Endodermal cell (in vitro differentiated cells): ENCODE measurements around the gene GALK1. TPM values are rescaled to one million over a fixed set of nuclear protein-coding genes. Genes with fewer than 3 reads are reported as not detected.

Source experiments
- DNase-seq: peaks from one replicate; pipeline ENCODE4 v3.0.0-alpha.2; 2017
- H3K27ac ChIP-seq: 2 replicates; pipeline ENCODE4 v1.5.1; 2013; ENCODE audit warnings: mild to moderate bottlenecking, low read depth, low read length, moderate library complexity
- H3K27me3 ChIP-seq: 2 replicates; pipeline ENCODE4 v1.6.1; 2013; ENCODE audit warnings: mild to moderate bottlenecking, low read length, moderate library complexity; ENCODE audit not compliant: insufficient read depth, control insufficient read depth, poor library complexity, severe bottlenecking
- H3K36me3 ChIP-seq: 2 replicates; pipeline ENCODE4 v1.7.0; 2013; ENCODE audit warnings: mild to moderate bottlenecking, low read length, moderate library complexity; ENCODE audit not compliant: control insufficient read depth, insufficient read depth
- H3K4me1 ChIP-seq: one replicate; pipeline ENCODE4 v1.7.0; 2013; ENCODE audit warnings: low read length; ENCODE audit not compliant: control insufficient read depth, insufficient read depth
- H3K4me3 ChIP-seq: 2 replicates; pipeline ENCODE4 v1.5.1; 2013; ENCODE audit warnings: mild to moderate bottlenecking, low read length, moderate library complexity
- H3K9ac ChIP-seq: 2 replicates; pipeline ENCODE4 v1.6.1; 2013; ENCODE audit warnings: mild to moderate bottlenecking, low read length, moderate library complexity; ENCODE audit not compliant: poor library complexity, severe bottlenecking; ENCODE audit errors: extremely low read depth
- H3K9me3 ChIP-seq: 2 replicates; pipeline ENCODE4 v1.6.1; 2013; ENCODE audit warnings: mild to moderate bottlenecking, low read length, moderate library complexity; ENCODE audit not compliant: control insufficient read depth
- H3K27ac Mint-ChIP-seq: 2 replicates; pipeline ENCODE4 v1.8.0; 2020; ENCODE audit warnings: mixed read lengths
- H3K27me3 Mint-ChIP-seq: 2 replicates; pipeline ENCODE4 v1.8.0; 2021; ENCODE audit warnings: mild to moderate bottlenecking, mixed read lengths; ENCODE audit not compliant: insufficient read depth
- H3K36me3 Mint-ChIP-seq: 2 replicates; pipeline ENCODE4 v1.8.0; 2020; ENCODE audit warnings: low read depth, mixed read lengths
- H3K4me1 Mint-ChIP-seq: 2 replicates; pipeline ENCODE4 v1.8.0; 2020; ENCODE audit warnings: mixed read lengths
- H3K4me3 Mint-ChIP-seq: 2 replicates; pipeline ENCODE4 v1.8.0; 2020; ENCODE audit warnings: mild to moderate bottlenecking, moderate library complexity, mixed read lengths
- H3K9me3 Mint-ChIP-seq: 2 replicates; pipeline ENCODE4 v1.8.0; 2020; ENCODE audit warnings: mild to moderate bottlenecking, mixed read lengths
- WGBS, 2 experiments: methylation state at CpG; one replicate each; pipeline versions ENCODE4 v1.1.5 to v1.1.7; 2013; ENCODE audit warnings: missing lambda C conversion rate in 2 of 2, mixed read lengths in 1 of 2; ENCODE audit not compliant: insufficient coverage in 1 of 2, insufficient read length in 1 of 2; 5-methylcytosine and 5-hydroxymethylcytosine counted together
- total RNA-seq, 2 donors: library from RNA; stranded (reverse); fragmentation: NEBNext Ultra II Directional in 1 of 2; extraction: Animal tissue kit (Norgen Biotek cat#: 25700) in 1 of 2; gene quantifications; 2 replicates in 1 of 2; 3 replicates in 1 of 2; pipeline ENCODE4 v1.2.1, GENCODE V29; 2021
- TF ChIP-seq, protein P1 (sequence below): fragments of 200-600 bp; sonication (generic); conservative IDR thresholded peaks from 2 replicates; pipeline ENCODE4 v1.5.0; 2021; ENCODE audit warnings: antibody characterized with exemption, mild to moderate bottlenecking

GALK1 gene
- total RNA-seq, 2 donors from 2014 or later, result 26.7 to 33.2 TPM

DNA sequence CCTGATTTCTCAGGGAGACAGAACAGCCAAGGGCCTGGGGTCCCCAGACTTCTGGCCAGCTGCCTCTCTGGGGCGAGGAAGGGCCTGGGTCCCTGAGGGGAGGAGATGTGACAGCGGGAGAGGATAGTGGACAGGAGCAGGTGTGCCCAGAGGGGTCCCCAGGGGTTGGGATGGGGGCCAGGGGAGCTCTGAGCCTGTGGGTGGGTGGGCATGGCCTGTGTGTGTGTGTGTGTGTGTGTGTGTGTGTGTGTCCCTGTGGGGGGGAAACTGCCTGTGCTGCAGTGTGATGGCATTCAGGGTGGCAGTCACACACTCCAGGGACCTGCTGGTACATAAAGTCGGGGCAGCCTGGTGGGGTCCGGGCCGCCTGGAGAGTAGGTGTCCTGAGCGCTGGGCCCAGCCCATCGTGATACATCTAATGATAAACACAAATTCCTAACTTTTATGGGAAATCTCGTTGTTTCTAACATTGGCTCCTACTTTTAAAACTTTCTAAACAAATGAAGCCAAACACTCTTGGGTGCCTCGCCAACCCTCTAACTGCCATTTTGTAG lies 42.4 kb downstream of the GALK1 start:
- H3K27ac ChIP-seq, result no peak overlapping the region
- H3K4me3 Mint-ChIP-seq, result no peak overlapping the region
- H3K4me1 ChIP-seq, result no peaks in the 10 kb centered on the region

DNA sequence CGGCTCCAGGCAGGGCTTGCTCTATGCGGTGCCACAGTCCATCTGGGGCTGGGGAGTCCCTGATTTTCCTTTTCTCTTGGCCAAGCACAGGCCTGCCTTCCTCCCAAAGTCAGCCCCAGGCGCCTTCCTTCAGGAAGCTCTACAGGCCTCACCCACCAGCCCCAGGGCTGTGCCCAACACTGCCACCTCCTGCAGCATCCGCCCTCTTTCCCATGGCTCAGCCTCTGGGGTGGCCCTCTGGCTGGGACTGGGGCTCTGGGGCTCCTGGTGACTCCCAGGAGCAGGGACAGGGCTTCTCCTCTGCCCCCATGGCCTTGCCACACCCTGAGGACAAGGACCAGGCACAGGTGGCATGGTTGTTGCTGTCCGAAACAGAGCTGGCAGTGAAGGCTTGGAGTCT lies 42.9 kb downstream of the GALK1 start:
- Histone ChIP-seq H3K4me3 (no peak overlapping the region), H3K4me1 (no peaks in the 10 kb centered on the region), H3K9me3 (no peaks in the 10 kb centered on the region), H3K27me3 (peaks cover 39% of the 10 kb centered on the region), H3K36me3 (no peaks in the 10 kb centered on the region), H3K27ac (no peak overlapping the region), H3K9ac (no peak overlapping the region)
- H3K27ac Mint-ChIP-seq, result no peak overlapping the region
- peaks cover 40% of the 10 kb centered on the region for H3K27me3 Mint-ChIP-seq
- no peaks in the 10 kb centered on the region for H3K36me3 Mint-ChIP-seq
- TF ChIP-seq, protein P1, sequence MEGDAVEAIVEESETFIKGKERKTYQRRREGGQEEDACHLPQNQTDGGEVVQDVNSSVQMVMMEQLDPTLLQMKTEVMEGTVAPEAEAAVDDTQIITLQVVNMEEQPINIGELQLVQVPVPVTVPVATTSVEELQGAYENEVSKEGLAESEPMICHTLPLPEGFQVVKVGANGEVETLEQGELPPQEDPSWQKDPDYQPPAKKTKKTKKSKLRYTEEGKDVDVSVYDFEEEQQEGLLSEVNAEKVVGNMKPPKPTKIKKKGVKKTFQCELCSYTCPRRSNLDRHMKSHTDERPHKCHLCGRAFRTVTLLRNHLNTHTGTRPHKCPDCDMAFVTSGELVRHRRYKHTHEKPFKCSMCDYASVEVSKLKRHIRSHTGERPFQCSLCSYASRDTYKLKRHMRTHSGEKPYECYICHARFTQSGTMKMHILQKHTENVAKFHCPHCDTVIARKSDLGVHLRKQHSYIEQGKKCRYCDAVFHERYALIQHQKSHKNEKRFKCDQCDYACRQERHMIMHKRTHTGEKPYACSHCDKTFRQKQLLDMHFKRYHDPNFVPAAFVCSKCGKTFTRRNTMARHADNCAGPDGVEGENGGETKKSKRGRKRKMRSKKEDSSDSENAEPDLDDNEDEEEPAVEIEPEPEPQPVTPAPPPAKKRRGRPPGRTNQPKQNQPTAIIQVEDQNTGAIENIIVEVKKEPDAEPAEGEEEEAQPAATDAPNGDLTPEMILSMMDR, result no peak
- 94 to 100% methylated on average over 3 to 5 of the region's 5 CpGs for WGBS, 2 experiments
- H3K4me3 Mint-ChIP-seq, result peak overlapping the region; percentile 37
- peaks cover 2% of the 10 kb centered on the region for H3K4me1 Mint-ChIP-seq
- no peaks in the 10 kb centered on the region for H3K9me3 Mint-ChIP-seq
- DNase-seq, result no peak

More for the DNA sequence above, 42.4 kb downstream of the GALK1 start:
- H3K36me3 ChIP-seq, result no peaks in the 10 kb centered on the region
- Mint-ChIP-seq H3K27me3 (peaks cover 38% of the 10 kb centered on the region), H3K27ac (no peak overlapping the region), H3K36me3 (no peaks in the 10 kb centered on the region), H3K4me1 (peaks cover 2% of the 10 kb centered on the region), H3K9me3 (no peaks in the 10 kb centered on the region)
- DNase-seq, result no peak
- TF ChIP-seq, protein P1, result no peak
- H3K4me3 ChIP-seq, result no peak overlapping the region
- WGBS, 2 experiments, result 96 to 97% methylated on average over 7 to 9 of the region's 9 CpGs
- H3K9me3 ChIP-seq, result no peaks in the 10 kb centered on the region
- H3K27me3 ChIP-seq, result peaks cover 39% of the 10 kb centered on the region
- H3K9ac ChIP-seq, result no peak overlapping the region

DNA sequence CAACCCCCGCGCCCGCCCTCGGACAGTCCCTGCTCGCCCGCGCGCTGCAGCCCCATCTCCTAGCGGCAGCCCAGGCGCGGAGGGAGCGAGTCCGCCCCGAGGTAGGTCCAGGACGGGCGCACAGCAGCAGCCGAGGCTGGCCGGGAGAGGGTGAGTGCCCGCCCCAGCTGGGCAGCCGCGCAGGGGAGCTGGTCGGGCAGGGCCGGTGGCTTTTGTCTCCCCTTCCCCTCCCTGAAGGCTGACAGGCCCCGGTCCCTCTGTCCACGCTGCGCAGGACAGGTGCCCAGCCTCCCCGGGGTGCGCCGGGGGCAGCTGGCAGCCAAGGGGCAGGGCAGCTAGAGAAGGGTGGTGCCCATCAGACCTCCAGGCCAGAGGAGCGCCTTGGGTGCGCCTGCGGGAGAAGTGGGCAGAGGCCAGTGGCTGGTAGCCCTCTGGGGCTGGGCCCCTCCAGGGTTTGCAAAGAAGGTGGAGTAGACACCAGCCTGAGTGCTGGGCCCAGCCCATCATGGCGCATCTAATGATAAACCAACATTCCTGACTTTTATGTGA lies 43.5 kb downstream of the GALK1 start:
- H3K4me3 ChIP-seq, result no peak overlapping the region
- no peaks in the 10 kb centered on the region for H3K4me1 ChIP-seq
- no peak overlapping the region for H3K9ac ChIP-seq
- Mint-ChIP-seq H3K36me3 (no peaks in the 10 kb centered on the region), H3K4me1 (peaks cover 2% of the 10 kb centered on the region), H3K9me3 (no peaks in the 10 kb centered on the region), H3K27ac (no peak overlapping the region), H3K27me3 (peaks cover 40% of the 10 kb centered on the region), H3K4me3 (peak overlapping the region; percentile 37)
- peaks cover 39% of the 10 kb centered on the region for H3K27me3 ChIP-seq
- no peak for DNase-seq
- no peaks in the 10 kb centered on the region for H3K9me3 ChIP-seq
- H3K36me3 ChIP-seq, result no peaks in the 10 kb centered on the region
- TF ChIP-seq, protein P1, result no peak
- WGBS, 2 experiments, result 31 to 100% methylated on average over 3 to 31 of the region's 33 CpGs
- H3K27ac ChIP-seq, result no peak overlapping the region
